HG02763 (cell line): ENCODE measurements around the gene NFIX.

Source experiments
- ATAC-seq: cut with Tn5 transposase; IDR thresholded peaks from one replicate; pipeline ENCODE4 v1.9.1; 2021; ENCODE audit warnings: mild to moderate bottlenecking, moderate library complexity; ENCODE audit not compliant: unreplicated experiment

The NFIX gene

GRCh38 chr19:13033819-13034611 lies 38.7 kb downstream of the NFIX start:
- no peak for ATAC-seq

- no peak for ATAC-seq
These were observed 39.4 kb downstream of the NFIX start for GRCh38 chr19:13034636-13035035.

GRCh38 chr19:13035820-13036365 lies 40.6 kb downstream of the NFIX start:
- ATAC-seq, result no peak

- ATAC-seq, result no peak
These were observed 41.2 kb downstream of the NFIX start for GRCh38 chr19:13036366-13036976.

GRCh38 chr19:13037161-13037560 lies 41.9 kb downstream of the NFIX start:
- no peak for ATAC-seq

- no peak for ATAC-seq
These were observed 42.5 kb downstream of the NFIX start for GRCh38 chr19:13037731-13038130.

GRCh38 chr19:13038306-13039210 lies 43.3 kb downstream of the NFIX start:
- no peak for ATAC-seq

- ATAC-seq, result no peak
These were observed 44.0 kb downstream of the NFIX start for GRCh38 chr19:13039211-13039789.

GRCh38 chr19:13040232-13040947 lies 45.1 kb downstream of the NFIX start:
- no peak for ATAC-seq

GRCh38 chr19:13040948-13041292 lies 45.6 kb downstream of the NFIX start:
- ATAC-seq, result no peak

GRCh38 chr19:13042443-13043130 lies 47.3 kb downstream of the NFIX start:
- ATAC-seq, result no peak

- no peak for ATAC-seq
These were observed 48.0 kb downstream of the NFIX start for GRCh38 chr19:13043285-13043684.

- no peak for ATAC-seq
These were observed 49.1 kb downstream of the NFIX start for GRCh38 chr19:13044231-13044836.

- no peak for ATAC-seq
These were observed 50.5 kb downstream of the NFIX start for GRCh38 chr19:13045812-13046211.

- ATAC-seq, result no peak
These were observed 52.1 kb downstream of the NFIX start for GRCh38 chr19:13047374-13047773.

- ATAC-seq, result no peak
These were observed 55.0 kb downstream of the NFIX start for GRCh38 chr19:13050274-13050673.

GRCh38 chr19:13051557-13052165 lies 56.4 kb downstream of the NFIX start:
- no peak for ATAC-seq

- ATAC-seq, result no peak
These were observed 57.3 kb downstream of the NFIX start for GRCh38 chr19:13052447-13053175.
